GM21528 (cell line): ENCODE results near the gene GPR18.
"Not testable (repeated sequence)": the region's sequence is repeated elsewhere in the genome, so short reads cannot be mapped to it uniquely, and the experiment has no call there.

ENCODE experiments used
- ATAC-seq: cut with Tn5 transposase; IDR thresholded peaks from one replicate; pipeline ENCODE4 v1.9.1; 2021; ENCODE audit warnings: mild to moderate bottlenecking, moderate library complexity; ENCODE audit not compliant: unreplicated experiment, low FRiP score

The GPR18 gene

DNA sequence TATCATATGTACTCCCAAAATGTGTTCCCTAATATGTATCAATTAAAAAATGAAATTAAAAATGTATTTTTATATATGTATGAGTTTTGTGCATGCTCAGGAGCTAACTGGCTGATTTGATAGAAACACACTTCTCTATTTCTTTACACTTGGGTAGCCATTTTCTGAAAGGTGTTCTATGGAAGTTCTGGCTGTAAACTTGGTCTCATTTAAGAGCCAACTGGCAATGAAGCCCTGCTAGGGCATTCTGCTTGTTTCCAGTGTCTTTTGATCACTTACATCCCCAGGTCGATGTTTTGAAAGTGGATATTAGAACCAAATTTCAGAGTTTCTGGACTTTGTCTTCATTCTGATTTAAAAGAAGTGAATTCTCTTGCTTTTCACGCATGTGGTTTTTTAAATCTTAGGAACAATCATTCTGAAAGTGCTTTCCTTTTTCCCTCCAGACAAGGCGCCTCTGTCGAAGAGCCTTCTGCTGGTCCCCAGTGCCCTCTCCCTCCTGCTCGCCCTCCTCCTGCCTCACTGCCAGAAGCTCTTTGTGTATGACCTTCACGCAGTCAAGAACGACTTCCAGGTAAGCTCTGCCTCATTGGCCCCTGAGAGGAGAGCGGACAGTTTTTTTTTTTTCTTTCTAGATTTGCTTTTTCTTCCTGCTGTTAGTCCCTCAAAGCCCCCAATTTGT lies 20.1 kb downstream of the GPR18 start:
- no peak for ATAC-seq

GRCh38 chr13:99231721-99232120 lies 26.5 kb downstream of the GPR18 start:
- ATAC-seq: no peak

DNA sequence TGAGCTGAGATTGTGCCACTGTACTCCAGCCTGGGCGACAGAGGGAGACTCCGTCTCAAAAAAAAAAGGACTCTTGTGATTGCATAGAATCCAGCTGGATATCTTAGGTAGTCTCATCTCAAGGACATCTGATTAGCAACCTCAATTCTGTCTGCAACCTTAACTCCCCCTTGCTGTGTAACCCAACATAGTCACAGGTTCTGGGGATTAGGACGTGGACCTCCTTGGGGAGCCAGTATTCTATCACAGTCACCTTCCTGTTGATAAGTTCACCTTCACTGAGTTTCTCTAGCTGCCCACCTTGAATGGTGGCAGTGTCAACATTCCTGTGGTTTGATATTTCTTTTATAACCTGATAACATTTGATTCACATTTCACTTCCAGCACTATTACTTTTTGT lies 27.2 kb downstream of the GPR18 start:
- no peak for ATAC-seq

DNA sequence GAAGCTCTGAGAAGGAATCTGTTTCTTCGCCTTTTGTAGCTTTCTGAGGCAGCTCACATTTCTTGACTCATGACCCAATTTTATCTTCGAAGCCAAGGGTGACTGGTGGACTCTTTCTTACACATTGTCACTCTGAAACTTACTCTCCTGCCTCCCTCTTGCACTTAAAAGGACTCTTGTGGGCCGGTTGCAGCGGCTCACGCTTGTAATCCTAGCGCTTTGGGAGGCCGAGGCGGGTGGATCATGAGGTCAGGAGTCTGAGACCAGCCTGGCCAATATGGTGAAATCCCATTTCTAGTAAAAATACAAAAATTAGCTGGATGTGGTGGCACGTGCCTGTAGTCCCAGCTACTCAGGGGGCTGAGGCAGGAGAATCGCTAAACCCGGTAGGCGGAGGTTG lies 27.6 kb downstream of the GPR18 start:
- not testable (repeated sequence) for ATAC-seq

GRCh38 chr13:99228737-99229691 lies 29.2 kb downstream of the GPR18 start:
- peak; percentile 93 for ATAC-seq

GRCh38 chr13:99227909-99228688 lies 30.1 kb downstream of the GPR18 start:
- no peak for ATAC-seq

DNA sequence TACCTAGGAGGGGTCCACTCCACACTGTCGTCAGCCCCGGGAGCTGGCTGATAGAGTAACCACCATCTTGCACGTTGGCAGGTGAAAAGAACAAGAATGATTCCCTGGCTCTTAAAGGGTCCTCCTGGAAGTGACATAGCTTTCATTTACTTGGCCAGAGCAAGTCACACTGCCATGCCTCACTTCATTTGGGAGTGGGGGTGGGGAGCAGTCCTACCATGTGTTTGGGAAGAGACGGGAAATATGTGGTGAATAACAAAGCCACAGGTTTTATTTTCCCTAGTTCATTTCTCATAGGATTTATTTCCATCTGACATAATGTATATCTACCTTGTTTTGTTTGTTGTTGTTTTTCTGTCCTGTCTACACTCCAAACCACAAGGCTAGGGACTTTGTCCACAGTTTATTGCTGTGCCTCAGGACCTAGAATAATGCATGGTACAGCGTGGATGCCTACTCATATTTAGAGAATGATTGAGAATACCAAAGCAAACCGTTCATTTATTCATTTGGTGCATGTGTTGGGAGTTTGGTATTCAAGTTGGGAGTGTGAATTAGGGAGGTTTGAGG lies 30.8 kb downstream of the GPR18 start:
- ATAC-seq: no peak

GRCh38 chr13:99226513-99226912 lies 31.7 kb downstream of the GPR18 start:
- ATAC-seq: no peak

GRCh38 chr13:99225078-99225477 lies 33.1 kb downstream of the GPR18 start:
- no peak for ATAC-seq

GRCh38 chr13:99224021-99224420 lies 34.2 kb downstream of the GPR18 start:
- ATAC-seq: no peak

DNA sequence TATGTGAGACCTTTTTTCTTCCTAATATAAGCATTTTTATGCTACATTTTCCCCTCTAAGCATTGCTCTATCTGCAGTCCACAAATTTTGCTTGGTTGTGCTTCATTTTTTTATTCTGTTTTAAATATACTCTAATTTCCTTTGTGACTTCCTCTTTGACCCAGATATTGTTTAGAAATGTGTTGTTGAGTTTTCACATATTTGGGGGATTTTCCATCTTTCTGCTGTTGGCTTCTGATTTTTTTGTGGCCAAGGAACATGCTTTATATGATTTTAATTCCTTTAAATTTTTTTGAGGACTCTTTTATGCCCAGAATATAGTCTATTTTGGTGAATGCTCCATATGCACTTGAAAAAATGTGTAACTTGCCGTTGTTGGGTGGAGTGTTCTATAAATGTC lies 34.6 kb downstream of the GPR18 start:
- no peak for ATAC-seq

- no peak for ATAC-seq
Observed at GRCh38 chr13:99221567-99222239, 36.5 kb downstream of the GPR18 start.

DNA sequence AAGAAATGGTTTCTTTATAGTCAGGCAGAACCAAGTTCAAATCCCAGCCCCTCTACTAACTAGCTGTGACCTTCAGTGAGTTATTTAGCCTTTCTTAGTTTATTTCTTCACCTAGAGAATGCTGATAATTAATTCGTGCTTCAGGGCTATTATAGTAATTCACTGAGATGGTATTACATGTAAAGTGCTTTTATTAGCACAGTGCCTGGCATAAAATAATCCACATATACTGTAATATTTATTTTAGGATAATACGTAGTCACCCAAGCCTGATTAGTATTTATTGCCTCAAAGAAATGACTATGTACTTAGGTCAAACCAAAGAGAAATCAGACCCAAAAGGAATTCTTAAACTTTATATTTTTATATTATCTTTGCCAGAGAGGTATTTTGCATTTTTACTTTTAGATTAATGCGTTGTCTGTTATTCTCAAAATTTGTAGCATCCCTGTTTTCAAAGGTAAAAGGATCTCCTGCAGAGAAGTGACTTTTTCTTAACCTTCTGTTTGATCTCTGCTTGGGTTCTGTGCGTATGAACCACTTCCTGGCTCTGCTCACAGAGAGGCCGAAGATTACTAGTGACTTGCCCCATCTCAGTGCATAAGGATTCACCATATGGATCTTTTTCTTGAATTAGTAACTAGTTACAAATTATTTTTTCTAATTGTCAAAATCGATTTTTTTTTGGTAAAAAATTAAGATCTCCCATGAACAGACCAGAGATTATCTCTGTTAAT lies 37.8 kb downstream of the GPR18 start:
- no peak for ATAC-seq

DNA sequence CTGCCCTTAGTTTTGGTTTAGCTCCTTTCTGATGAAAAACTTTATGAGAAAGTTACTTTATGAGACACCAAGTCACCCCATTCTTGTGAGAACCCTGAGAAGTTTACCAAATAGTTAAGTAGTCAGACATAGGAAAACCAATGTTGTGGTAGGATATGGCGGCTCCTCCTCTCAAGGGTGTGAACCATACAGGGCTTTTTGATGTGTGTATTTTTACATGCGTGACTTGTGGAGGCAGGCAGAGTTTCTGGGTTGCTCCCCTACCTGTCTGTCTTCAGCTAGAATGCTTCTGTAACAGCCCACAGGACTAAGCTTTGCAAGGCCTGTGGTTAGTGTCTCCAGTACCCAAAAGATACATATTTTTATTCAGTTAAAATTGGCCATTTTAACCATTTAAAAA lies 39.2 kb downstream of the GPR18 start:
- ATAC-seq: peak; percentile 50

DNA sequence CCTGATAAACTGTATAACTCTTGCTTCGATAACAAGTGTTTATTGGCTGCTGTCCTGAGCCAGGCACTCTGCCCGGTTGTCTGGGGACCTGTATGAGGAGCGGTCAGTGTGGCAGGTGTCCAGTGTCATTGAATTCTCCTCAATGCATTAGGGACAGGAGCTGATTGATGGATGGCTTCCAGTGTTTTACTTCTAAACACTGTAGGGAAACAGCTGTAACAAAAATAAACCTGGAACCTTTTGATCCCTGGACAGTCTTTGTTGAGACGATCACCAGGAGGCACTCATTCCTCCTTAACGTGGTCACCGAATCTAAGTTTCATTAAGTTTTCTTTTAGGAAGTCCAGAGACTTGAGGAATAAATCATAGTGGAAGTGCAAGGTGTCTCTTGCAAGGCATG lies 39.6 kb downstream of the GPR18 start:
- ATAC-seq: no peak

GRCh38 chr13:99218126-99218525 lies 40.1 kb downstream of the GPR18 start:
- ATAC-seq: no peak

DNA sequence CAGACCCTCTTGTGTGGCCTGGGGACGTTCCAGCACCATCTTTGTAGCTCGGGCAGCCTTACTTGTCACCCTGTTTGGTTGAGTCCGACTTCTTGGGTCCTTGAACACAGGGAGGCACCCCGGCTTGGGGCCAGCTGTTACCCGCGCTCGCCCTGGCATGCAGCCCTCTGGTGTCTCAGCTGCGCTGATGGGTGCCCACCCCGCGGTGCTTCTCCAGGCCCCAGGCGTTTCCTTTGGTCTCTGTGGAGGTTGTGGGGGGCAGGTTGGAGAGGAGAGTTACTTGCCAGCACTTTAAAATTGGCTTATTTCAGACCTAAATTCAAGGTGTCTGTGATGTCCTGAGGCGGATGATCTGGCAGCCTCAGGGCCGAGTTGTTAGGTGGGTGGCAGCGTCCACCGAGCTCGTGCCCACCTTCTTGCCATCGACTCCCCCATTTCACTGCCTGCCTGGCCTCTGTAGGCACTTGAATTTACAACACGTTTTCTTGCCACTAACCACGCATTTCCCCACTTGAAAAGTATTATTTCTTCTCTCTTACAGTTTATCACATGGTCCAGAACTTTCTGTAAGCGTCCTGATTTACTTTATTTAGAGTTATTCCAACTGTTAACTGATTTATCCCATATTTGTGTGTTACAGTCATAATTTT lies 40.6 kb downstream of the GPR18 start:
- no peak for ATAC-seq

- no peak for ATAC-seq
Observed at GRCh38 chr13:99215184-99215830, 42.9 kb downstream of the GPR18 start.
